BJ (cell line): ENCODE measurements around the gene IL13RA2. TPM values are rescaled to one million over a fixed set of nuclear protein-coding genes. Genes with fewer than 3 reads are reported as not detected.

ENCODE experiments used
- CTCF ChIA-PET: fragments of 350-600 bp; formaldehyde crosslinking; extraction: SDS; loops from one replicate; lab custom pipeline; 2021; ENCODE audit warnings: antibody characterized with exemption, inconsistent platforms; lab: Yijun Ruan, JAX
- POLR2A ChIA-PET: fragments of 300-600 bp; sonication (Branson Sonifier 250); formaldehyde crosslinking; extraction: SDS; loops from one replicate; lab custom pipeline; 2021; ENCODE audit warnings: antibody characterized with exemption; lab: Charles Lee
- DNase-seq: peaks from one replicate; pipeline ENCODE4 v3.0.0-alpha.2; 2011; ENCODE audit warnings: low read depth
- H3K27me3 ChIP-seq: 2 replicates; pipeline ENCODE4 v1.6.0; 2011; ENCODE audit warnings: low read length; ENCODE audit not compliant: control insufficient read depth, insufficient read depth
- H3K36me3 ChIP-seq: 2 replicates; pipeline ENCODE4 v1.5.1; 2011; ENCODE audit warnings: low read length; ENCODE audit not compliant: control insufficient read depth, insufficient read depth
- H3K4me3 ChIP-seq: 2 replicates; pipeline ENCODE4 v1.5.1; 2011; ENCODE audit warnings: low read depth, mild to moderate bottlenecking, control low read depth, low read length
- CTCF ChIP-seq: IDR thresholded peaks from 2 replicates; pipeline ENCODE4 v1.5.1; 2011; ENCODE audit warnings: low read depth, mild to moderate bottlenecking, control low read depth, inconsistent platforms, low read length, moderate library complexity; ENCODE audit not compliant: insufficient read depth
- polyA plus RNA-seq: library from polyadenylated mRNA; depleted of rRNA; stranded (reverse); fragments of >200 nt; gene quantifications from 2 replicates; pipeline ENCODE4 v1.2.3, GENCODE V29; 2011

The IL13RA2 gene
- polyA plus RNA-seq, 1 experiment: 0.44 TPM

- DNase-seq: no peak
- CTCF ChIA-PET: no interaction called here
- Histone ChIP-seq H3K4me3 (no peak overlapping the region), H3K36me3 (no peaks in the 10 kb centered on the region), H3K27me3 (no peaks in the 10 kb centered on the region)
- TF ChIP-seq CTCF: no peak
- POLR2A ChIA-PET: no interaction called here
Observed at GRCh38 chrX:115023811-115024210, 6.4 kb upstream of the IL13RA2 start.

GRCh38 chrX:115023139-115023538 lies 5.7 kb upstream of the IL13RA2 start:
- Histone ChIP-seq H3K36me3 (no peaks in the 10 kb centered on the region), H3K4me3 (no peak overlapping the region), H3K27me3 (no peaks in the 10 kb centered on the region)
- DNase-seq: peak; percentile 47
- TF ChIP-seq CTCF: no peak
- CTCF ChIA-PET: no interaction called here
- POLR2A ChIA-PET: no interaction called here

- H3K4me3 ChIP-seq: no peak overlapping the region
- DNase-seq: no peak
- ChIA-PET CTCF (no interaction called here), POLR2A (interaction anchor here (0.6 kb wide), 1 partner anchor 178 kb away, joined by 3 read pairs; no protein-coding TSS in a partner anchor)
- H3K36me3 ChIP-seq: no peaks in the 10 kb centered on the region
- no peaks in the 10 kb centered on the region for H3K27me3 ChIP-seq
- no peak for TF ChIP-seq CTCF
Observed at GRCh38 chrX:115021121-115021520, 3.7 kb upstream of the IL13RA2 start.

DNA sequence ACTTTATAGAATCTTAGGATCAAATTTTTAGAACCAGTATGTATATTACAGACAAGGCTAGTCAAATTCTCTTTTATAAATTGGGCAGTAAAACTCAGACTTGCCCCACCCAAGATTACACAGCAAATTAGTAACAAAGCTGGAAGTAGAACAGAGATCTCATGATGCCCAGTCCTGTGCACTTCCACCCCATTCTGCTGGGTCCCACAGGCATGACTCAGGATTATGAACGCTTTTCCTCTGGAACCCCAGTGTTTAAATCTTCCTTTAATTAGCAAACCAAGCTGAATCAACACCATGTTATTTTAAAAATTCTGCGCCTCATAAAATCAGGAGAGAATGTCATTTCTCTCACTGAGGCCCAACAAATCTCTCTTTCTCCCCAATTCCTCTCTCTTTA lies 1.5 kb upstream of the IL13RA2 start:
- H3K4me3 ChIP-seq: no peak overlapping the region
- CTCF ChIA-PET: interaction anchor here (1.4 kb wide), 1 partner anchor 25 kb away, joined by 4 read pairs; no protein-coding TSS in a partner anchor
- H3K27me3 ChIP-seq: no peaks in the 10 kb centered on the region
- POLR2A ChIA-PET: no interaction called here
- no peak for TF ChIP-seq CTCF
- DNase-seq: no peak
- H3K36me3 ChIP-seq: no peaks in the 10 kb centered on the region

DNA sequence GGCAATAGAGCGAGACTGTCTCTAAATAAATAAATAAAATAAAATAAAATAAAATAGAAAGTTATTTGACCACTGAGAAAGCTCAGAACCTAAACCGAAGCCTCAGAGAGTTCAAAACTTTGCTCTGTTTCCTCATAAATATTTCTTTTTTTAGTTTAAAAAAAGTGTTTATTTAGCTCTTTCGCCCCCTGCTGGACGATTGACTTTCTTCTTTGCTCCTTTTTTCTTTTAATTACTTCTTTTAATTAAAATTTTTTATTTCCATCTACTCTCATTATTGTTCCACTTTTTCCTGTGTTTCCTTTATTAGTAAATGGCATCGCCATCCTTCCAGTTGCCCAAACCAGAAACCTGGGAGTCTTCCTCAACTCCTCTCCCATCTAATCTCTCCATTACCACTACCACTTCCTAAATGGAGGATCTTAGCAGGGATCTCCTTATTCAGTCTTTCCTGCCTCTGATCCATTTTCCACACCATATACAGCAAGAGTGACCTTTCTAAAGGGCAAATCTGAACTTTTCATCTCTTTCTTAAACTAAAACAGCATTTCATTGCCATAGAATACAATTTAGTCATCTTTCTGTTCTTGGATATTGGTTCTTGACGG lies 728 bp upstream of the IL13RA2 start:
- no peak for TF ChIP-seq CTCF
- no peak for DNase-seq
- CTCF ChIA-PET: interaction anchor here (1.4 kb wide), 1 partner anchor 26 kb away, joined by 4 read pairs; no protein-coding TSS in a partner anchor
- Histone ChIP-seq H3K36me3 (no peaks in the 10 kb centered on the region), H3K4me3 (no peak overlapping the region), H3K27me3 (no peaks in the 10 kb centered on the region)
- POLR2A ChIA-PET: no interaction called here
